Caco-2 (cell line): Measurements from ENCODE around the gene PCYOX1L. TPM values are rescaled to one million over a fixed set of nuclear protein-coding genes. Genes with fewer than 3 reads are reported as not detected.

Experiments used
- BruUV-seq: library from RNA; stranded (reverse); fragments of 400-500 nt; replicated peaks from 2 replicates; lab custom pipeline; 2021; lab: Mats Ljungman, UMichigan
- CTCF ChIA-PET: fragments of 300-600 bp; sonication (Branson Sonifier 250); formaldehyde crosslinking; loops from one replicate; lab custom pipeline; 2022; ENCODE audit warnings: antibody characterized with exemption; lab: Charles Lee
- POLR2A ChIA-PET: fragments of 300-600 bp; sonication (Branson Sonifier 250); formaldehyde crosslinking; loops from one replicate; lab custom pipeline; 2022; ENCODE audit warnings: antibody characterized with exemption; lab: Charles Lee
- DNase-seq, 2 experiments: peaks; one replicate each; pipeline versions ENCODE4 v3.0.0 to v3.0.0-alpha.2; 2020 to 2022
- H3K27me3 ChIP-seq: replicated peaks from 2 replicates; pipeline ENCODE4 v1.6.0; 2011; ENCODE audit warnings: low read length; ENCODE audit not compliant: control insufficient read depth, insufficient read depth
- H3K36me3 ChIP-seq: 2 replicates; pipeline ENCODE4 v1.5.1; 2011; ENCODE audit warnings: low read length; ENCODE audit not compliant: control insufficient read depth, insufficient read depth
- H3K4me1 ChIP-seq: fragments of 250-450 bp; sonication (Bioruptor Pico); 2 replicates; pipeline ENCODE4 v1.5.1; 2020; ENCODE audit warnings: mild to moderate bottlenecking
- H3K4me3 ChIP-seq: 2 replicates; pipeline ENCODE4 v1.5.1; 2011; ENCODE audit warnings: low read depth, mild to moderate bottlenecking, control low read depth, low read length
- H3K9me3 ChIP-seq: fragments of 250-450 bp; sonication (Bioruptor Pico); 2 replicates; pipeline ENCODE4 v1.5.1; 2020; ENCODE audit warnings: mild to moderate bottlenecking, moderate library complexity
- H3K27ac Mint-ChIP-seq: one replicate; pipeline ENCODE4 v1.8.0; 2022; ENCODE audit warnings: mixed read lengths; ENCODE audit not compliant: unreplicated experiment
- H3K27me3 Mint-ChIP-seq: one replicate; pipeline ENCODE4 v1.8.0; 2022; ENCODE audit warnings: mixed read lengths; ENCODE audit not compliant: insufficient read depth, unreplicated experiment
- H3K36me3 Mint-ChIP-seq: one replicate; pipeline ENCODE4 v1.8.0; 2022; ENCODE audit warnings: mild to moderate bottlenecking, mixed read lengths; ENCODE audit not compliant: insufficient read depth, unreplicated experiment
- H3K4me1 Mint-ChIP-seq: one replicate; pipeline ENCODE4 v1.8.0; 2022; ENCODE audit warnings: low read depth, mixed read lengths; ENCODE audit not compliant: unreplicated experiment
- H3K4me3 Mint-ChIP-seq: one replicate; pipeline ENCODE4 v1.8.0; 2022; ENCODE audit warnings: mild to moderate bottlenecking, moderate library complexity, mixed read lengths; ENCODE audit not compliant: unreplicated experiment
- H3K9me3 Mint-ChIP-seq: one replicate; pipeline ENCODE4 v1.8.0; 2022; ENCODE audit warnings: mixed read lengths; ENCODE audit not compliant: unreplicated experiment
- intact Hi-C: fragments of 100-400 bp; cut with micrococcal nuclease; formaldehyde crosslinking; loops from one replicate; pipeline ENCODE4 v1.10.0; 2022; ENCODE audit not compliant: unreplicated experiment
- total RNA-seq: library from RNA; stranded (reverse); gene quantifications from 2 replicates; pipeline ENCODE4 v1.2.3, GENCODE V29; 2022
- TF ChIP-seq, protein P1 (sequence below), 2 experiments: fragments of 200-600 bp in 1 of 2; IDR thresholded peaks; 1 replicate in 1 of 2; 2 replicates in 1 of 2; pipeline versions ENCODE4 v1.5.1 to v1.8.0; 2011 to 2022; ENCODE audit warnings: antibody characterized with exemption in 1 of 2, control low read depth in 1 of 2, inconsistent platforms in 1 of 2, low read depth in 1 of 2, low read length in 1 of 2, mild to moderate bottlenecking in 1 of 2, moderate library complexity in 1 of 2; ENCODE audit not compliant: insufficient read depth in 1 of 2, severe bottlenecking in 1 of 2, unreplicated experiment in 1 of 2

Gene PCYOX1L
- total RNA-seq, 1 experiment from 2014 or later: 10.4 TPM

DNA sequence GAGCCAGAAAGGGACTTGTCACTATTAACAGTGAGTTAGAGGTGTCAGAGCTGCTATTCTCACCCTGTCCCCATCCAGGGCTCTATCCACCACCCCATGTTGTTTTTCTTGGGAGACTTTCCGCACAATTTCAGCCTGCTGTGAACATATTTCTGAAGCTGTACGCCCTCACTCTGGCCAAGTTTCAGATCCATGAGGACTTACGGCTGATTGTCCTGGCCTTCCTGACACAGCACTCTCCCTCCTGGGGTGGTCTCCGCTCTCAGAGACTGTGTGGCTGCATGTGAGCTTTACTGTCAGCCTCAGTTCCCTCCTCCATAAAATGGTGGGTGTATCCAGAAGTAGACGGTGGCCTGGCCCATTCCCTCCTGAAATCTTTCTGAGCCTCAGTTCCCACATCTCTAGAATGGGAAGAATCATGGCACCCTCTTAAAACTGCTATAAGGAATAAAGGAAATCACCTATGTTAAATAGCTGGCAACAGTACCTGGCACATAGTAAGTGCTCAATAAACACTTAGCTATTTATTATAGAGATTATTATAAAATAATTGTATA, 22.1 kb downstream of the PCYOX1L start:
- Mint-ChIP-seq H3K4me1 (peaks cover 11% of the 10 kb centered on the region), H3K27me3 (no peaks in the 10 kb centered on the region), H3K9me3 (no peaks in the 10 kb centered on the region), H3K4me3 (no peak overlapping the region), H3K36me3 (no peaks in the 10 kb centered on the region), H3K27ac (no peak overlapping the region)
- intact Hi-C loops: no loop called here
- ChIA-PET POLR2A (no interaction called here), CTCF (no interaction called here)
- no peaks in the 10 kb centered on the region for H3K36me3 ChIP-seq
- no TSS peak for BruUV-seq
- H3K9me3 ChIP-seq: no peaks in the 10 kb centered on the region
- no peaks in the 10 kb centered on the region for H3K27me3 ChIP-seq
- no peak for DNase-seq
- no peak overlapping the region for H3K4me3 ChIP-seq
- 0 out of 2 replicates have a peak, but pooled peaks cover 6% of the 10 kb centered on the region for H3K4me1 ChIP-seq
- TF ChIP-seq, protein P1, sequence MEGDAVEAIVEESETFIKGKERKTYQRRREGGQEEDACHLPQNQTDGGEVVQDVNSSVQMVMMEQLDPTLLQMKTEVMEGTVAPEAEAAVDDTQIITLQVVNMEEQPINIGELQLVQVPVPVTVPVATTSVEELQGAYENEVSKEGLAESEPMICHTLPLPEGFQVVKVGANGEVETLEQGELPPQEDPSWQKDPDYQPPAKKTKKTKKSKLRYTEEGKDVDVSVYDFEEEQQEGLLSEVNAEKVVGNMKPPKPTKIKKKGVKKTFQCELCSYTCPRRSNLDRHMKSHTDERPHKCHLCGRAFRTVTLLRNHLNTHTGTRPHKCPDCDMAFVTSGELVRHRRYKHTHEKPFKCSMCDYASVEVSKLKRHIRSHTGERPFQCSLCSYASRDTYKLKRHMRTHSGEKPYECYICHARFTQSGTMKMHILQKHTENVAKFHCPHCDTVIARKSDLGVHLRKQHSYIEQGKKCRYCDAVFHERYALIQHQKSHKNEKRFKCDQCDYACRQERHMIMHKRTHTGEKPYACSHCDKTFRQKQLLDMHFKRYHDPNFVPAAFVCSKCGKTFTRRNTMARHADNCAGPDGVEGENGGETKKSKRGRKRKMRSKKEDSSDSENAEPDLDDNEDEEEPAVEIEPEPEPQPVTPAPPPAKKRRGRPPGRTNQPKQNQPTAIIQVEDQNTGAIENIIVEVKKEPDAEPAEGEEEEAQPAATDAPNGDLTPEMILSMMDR (IDR thresholded peaks at IDR 0.05; ENCODE audit: insufficient read depth in 1 of 2, low read depth in 1 of 2, low read length in 1 of 2, severe bottlenecking in 1 of 2, unreplicated experiment in 1 of 2): no peak

DNA sequence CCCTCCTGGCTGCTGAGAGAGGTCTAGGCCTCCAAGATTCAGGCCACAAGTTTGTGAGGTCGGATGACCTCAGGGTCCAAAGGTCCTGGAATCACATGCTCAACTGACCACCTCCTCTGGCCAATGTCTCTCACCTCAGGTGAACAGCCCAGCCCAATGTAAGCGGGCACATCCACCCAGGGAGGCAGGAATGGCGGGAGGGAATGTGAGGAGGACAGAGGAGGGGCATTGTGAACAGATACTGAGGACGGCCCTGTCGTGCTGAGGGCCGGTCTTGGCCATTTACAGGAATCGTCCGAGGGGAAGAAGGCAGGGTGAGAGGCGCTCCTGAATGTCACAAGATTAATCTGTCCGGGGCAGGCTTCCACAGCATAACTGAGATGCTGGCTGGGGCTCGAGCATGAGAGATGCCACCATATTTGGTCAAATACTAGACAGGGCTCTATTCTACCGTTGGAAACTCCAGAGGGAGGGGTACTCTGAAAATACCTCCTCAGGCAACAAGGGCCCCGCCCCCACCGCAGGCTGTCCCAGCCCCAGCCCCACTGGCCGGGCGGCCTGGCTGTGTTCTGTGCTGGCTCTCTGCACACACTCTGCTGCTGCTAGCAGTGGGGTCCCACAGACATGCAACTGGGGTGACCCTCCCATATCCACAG, 22.7 kb downstream of the PCYOX1L start:
- no peaks in the 10 kb centered on the region for H3K9me3 Mint-ChIP-seq
- H3K9me3 ChIP-seq: no peaks in the 10 kb centered on the region
- no peak overlapping the region for H3K27ac Mint-ChIP-seq
- no peak overlapping the region for H3K4me3 Mint-ChIP-seq
- ChIA-PET CTCF (interaction anchor here (1.2 to 2.6 kb wide), 4 partner anchors 13 to 59 kb away, joined by 3 to 15 read pairs (median 4); no protein-coding TSS in a partner anchor), POLR2A (no interaction called here)
- no peak for DNase-seq
- no peak overlapping the region for H3K4me3 ChIP-seq
- BruUV-seq: no TSS peak
- no peaks in the 10 kb centered on the region for H3K36me3 Mint-ChIP-seq
- no peaks in the 10 kb centered on the region for H3K27me3 Mint-ChIP-seq
- TF ChIP-seq, protein P1 (IDR thresholded peaks at IDR 0.05; ENCODE audit: insufficient read depth in 1 of 2, low read depth in 1 of 2, low read length in 1 of 2, severe bottlenecking in 1 of 2, unreplicated experiment in 1 of 2): no peak
- H3K36me3 ChIP-seq: no peaks in the 10 kb centered on the region
- intact Hi-C loops: no loop called here
- H3K4me1 Mint-ChIP-seq: peaks cover 11% of the 10 kb centered on the region
- no peaks in the 10 kb centered on the region for H3K27me3 ChIP-seq
- H3K4me1 ChIP-seq: 0 out of 2 replicates have a peak, but pooled peaks cover 6% of the 10 kb centered on the region

DNA sequence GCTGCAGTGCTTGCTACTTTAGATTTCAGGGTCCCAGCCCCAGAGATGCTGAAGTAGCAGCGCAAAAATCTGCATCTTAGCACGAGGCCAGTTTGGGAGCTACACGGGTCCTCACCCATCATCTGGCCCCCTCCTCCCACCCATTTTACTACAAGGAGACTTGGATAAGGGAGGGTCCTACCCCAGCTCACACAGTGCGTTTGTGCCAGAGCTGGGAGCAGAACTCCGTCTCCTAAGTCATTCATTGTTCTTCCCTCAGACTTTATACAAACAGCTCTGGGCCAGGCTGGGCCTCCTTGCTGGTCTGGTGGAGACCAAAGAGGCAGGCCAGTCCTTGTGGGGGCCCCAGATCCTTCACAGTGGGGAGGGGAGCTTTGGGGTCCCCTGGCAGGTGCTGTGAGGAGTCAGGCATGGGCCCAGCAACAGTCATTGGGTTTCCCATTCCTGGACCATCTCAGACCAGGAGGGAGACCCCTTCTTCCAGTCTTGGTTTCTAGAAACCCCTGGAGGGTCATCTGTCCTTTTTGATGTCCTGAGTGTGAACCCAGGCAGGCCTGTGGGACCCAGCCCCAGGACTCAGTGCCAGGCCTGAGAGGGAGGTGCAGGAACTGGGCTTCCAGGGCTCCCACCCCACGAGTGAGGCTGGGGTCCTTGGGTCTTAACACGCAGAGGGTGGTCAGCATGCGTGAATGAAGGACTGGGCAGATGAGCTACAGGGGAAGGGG, 23.6 kb downstream of the PCYOX1L start:
- Histone ChIP-seq H3K4me1 (0 out of 2 replicates have a peak, but pooled peaks cover 6% of the 10 kb centered on the region), H3K4me3 (no peak overlapping the region), H3K27me3 (no peaks in the 10 kb centered on the region), H3K36me3 (no peaks in the 10 kb centered on the region), H3K9me3 (no peaks in the 10 kb centered on the region)
- no peak overlapping the region for H3K27ac Mint-ChIP-seq
- ChIA-PET CTCF (interaction anchor here (0.6 to 2.6 kb wide), 9 partner anchors 9 to 350 kb away, joined by 3 to 15 read pairs (median 4); no protein-coding TSS in a partner anchor), POLR2A (no interaction called here)
- no peaks in the 10 kb centered on the region for H3K9me3 Mint-ChIP-seq
- H3K27me3 Mint-ChIP-seq: no peaks in the 10 kb centered on the region
- H3K4me3 Mint-ChIP-seq: no peak overlapping the region
- intact Hi-C loops: no loop called here
- BruUV-seq: no TSS peak
- TF ChIP-seq, protein P1 (IDR thresholded peaks at IDR 0.05; ENCODE audit: insufficient read depth in 1 of 2, low read depth in 1 of 2, low read length in 1 of 2, severe bottlenecking in 1 of 2, unreplicated experiment in 1 of 2): no peak
- H3K4me1 Mint-ChIP-seq: peaks cover 11% of the 10 kb centered on the region
- DNase-seq: no peak
- H3K36me3 Mint-ChIP-seq: no peaks in the 10 kb centered on the region
